Choroid plexus epithelial cell (primary cell): ENCODE data around the gene CLK4.

Experiments
- DNase-seq: peaks from one replicate; pipeline ENCODE4 v3.0.0-alpha.2; 2010; ENCODE audit warnings: low read depth
- H3K4me3 ChIP-seq: 2 replicates; pipeline ENCODE4 v1.5.1; 2011; ENCODE audit warnings: low read depth, mild to moderate bottlenecking, control low read depth, low read length, moderate library complexity
- TF ChIP-seq, protein P1 (sequence below): conservative IDR thresholded peaks from 2 replicates; pipeline ENCODE4 v1.5.1; 2011; ENCODE audit warnings: low read depth, mild to moderate bottlenecking, control low read depth, inconsistent platforms, low read length, moderate library complexity

The CLK4 gene

DNA sequence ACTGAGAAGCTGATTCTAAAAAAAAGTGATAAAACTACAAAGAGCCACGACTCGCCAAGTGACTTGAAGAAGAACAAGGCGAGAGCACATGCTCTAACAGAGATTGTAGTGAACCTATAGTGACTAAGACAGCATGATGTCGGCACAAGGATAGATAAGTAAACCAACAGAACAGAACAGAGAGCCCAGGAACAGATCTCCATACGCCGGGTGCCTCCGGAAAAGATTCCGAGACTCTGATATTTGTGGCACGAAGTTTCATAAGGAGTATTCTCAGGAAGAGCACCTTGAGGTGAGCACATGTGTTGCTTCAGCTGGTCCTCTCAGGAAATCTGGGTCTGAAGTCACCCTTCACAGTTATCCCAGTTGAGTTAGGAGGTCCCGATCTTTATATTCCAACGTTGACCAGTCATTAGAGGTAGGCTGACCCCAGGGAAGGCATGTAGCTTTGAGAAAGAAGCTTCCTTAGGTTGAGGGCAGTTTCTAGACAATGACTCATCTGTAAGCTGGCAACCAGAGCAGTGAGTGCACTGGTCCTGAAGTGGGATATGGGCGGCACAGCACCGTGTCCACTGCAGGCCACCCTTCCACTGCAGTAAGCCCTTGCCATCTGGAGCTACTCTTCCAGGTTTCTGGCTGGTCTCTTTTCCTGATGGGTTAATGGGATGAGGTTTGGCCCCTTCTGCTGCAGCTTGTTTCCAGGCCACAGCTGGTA, 13.6 kb upstream of the CLK4 start:
- DNase-seq, result no peak
- TF ChIP-seq, protein P1, sequence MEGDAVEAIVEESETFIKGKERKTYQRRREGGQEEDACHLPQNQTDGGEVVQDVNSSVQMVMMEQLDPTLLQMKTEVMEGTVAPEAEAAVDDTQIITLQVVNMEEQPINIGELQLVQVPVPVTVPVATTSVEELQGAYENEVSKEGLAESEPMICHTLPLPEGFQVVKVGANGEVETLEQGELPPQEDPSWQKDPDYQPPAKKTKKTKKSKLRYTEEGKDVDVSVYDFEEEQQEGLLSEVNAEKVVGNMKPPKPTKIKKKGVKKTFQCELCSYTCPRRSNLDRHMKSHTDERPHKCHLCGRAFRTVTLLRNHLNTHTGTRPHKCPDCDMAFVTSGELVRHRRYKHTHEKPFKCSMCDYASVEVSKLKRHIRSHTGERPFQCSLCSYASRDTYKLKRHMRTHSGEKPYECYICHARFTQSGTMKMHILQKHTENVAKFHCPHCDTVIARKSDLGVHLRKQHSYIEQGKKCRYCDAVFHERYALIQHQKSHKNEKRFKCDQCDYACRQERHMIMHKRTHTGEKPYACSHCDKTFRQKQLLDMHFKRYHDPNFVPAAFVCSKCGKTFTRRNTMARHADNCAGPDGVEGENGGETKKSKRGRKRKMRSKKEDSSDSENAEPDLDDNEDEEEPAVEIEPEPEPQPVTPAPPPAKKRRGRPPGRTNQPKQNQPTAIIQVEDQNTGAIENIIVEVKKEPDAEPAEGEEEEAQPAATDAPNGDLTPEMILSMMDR, result no peak
- no peak overlapping the region for H3K4me3 ChIP-seq

DNA sequence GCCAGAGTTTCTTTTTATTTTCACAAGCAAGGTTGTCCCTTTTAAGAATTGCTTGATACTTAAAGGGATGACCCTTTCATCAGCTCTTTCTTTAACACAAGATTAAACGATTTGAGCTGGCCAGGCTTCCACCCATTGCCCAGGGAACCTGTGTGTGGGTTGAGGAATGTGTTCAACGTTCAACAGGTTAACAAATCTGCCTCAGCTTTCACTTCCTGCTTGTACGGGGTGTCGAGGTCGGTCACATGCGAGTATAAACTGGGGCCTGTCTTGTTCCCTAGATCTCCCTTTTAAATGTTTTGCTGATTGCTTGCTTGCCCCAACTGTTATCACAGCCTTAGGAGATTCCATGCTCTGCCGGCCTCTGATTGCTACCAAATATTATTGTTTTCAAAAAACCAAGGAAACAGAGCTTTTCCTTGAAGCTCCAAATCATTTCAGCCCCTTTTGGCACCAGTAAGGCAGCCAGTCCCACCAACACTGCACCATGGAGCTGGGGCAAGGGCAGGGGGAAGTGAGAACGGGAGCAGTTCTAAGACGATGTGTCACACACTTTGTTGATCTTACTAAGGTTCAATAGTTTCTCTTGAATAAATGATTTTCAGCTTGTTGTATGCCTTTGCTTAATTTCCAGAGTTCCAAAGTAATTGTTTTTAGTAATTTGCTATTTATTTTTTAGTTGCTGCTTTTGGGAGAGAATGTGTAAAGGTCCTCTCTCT, 10.7 kb upstream of the CLK4 start:
- DNase-seq, result no peak
- H3K4me3 ChIP-seq, result no peak overlapping the region
- TF ChIP-seq, protein P1, result no peak

DNA sequence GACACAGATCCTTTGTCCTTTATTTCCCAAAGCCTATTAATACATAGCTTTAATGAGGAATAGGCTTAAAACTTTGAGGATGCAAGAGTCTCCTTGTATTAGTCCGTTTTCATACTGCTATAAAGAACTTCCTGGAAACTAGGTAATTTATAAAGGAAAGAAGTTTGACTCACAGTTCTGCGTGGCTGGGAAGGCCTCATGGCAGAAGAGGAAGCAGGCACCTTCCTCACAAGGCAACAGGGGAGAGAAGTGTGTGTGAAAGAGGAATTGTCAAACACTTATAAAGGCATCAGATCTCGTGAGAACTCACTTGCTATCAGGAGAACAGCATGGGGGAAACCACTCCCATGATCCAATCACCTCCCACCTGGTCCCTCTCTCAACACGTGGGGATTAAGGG, 5.4 kb upstream of the CLK4 start:
- TF ChIP-seq, protein P1, result no peak
- no peak for DNase-seq
- H3K4me3 ChIP-seq, result no peak overlapping the region

DNA sequence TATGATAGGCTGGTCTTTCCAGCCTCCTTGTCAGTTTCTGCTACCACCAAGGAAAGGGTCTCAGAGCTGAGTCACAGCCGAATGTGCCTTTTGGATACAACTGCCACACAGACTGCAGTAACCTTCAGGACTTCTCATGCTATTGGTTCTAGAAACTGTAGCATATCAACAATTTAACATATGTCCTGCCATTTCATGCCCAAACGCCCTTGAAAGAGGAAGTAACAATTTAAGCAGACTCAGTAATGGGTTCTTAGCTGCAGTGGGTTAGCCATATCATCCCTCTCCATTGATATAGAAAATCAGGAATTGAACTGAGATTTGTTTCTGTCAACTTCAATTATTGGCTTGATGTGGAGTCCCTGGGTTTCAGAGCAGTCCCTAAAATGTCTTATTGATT, 4.1 kb upstream of the CLK4 start:
- TF ChIP-seq, protein P1, result no peak
- DNase-seq, result no peak
- no peak overlapping the region for H3K4me3 ChIP-seq

DNA sequence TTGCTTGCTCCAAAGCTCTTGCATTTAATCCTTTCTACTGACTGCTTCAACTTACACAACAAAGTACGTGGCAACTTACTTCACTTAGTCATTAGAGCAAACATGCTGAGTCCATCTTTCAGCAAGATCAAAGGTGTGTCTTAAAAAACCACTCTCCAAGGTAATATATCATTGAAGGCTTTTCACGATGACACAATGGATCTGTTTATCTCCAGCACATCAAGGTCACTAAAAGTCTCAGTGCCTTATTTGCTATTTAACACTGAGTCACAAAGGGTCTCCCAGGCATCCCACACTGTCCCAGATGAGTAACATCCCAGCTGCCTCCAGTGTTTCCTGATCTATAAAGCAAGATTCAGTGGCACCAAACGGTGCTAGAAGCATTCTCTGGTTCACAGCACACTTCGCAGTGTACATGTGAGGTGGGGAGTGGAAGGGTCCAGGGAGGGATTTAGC, 3.7 kb upstream of the CLK4 start:
- no peak overlapping the region for H3K4me3 ChIP-seq
- DNase-seq, result peak; percentile 37
- TF ChIP-seq, protein P1, result no peak

DNA sequence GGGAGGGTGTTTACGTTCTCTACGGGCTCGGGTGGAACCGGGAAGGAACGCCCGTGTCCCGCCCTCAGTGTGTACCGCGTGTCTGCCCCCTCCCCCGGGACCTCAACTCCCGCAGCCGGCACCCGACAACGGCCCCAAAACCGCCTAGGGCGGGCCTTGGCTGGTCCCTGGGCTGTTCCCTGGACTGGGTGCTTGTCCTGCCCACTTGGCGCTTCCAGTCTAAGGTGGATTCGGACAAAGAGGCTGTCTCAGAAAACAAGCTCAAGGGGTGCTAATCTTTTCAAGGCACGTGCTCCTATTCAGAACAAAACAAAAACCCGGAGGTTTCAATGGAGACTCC, 379 bp upstream of the CLK4 start:
- peak overlapping the region; percentile 93 for H3K4me3 ChIP-seq
- TF ChIP-seq, protein P1, result no peak
- no peak for DNase-seq
